Prostate gland (tissue), 2 donors: ENCODE data around the gene OTULINL. TPM values are rescaled to one million over a fixed set of nuclear protein-coding genes. Genes with fewer than 3 reads are reported as not detected.

Experiments
- DNase-seq: peaks from one replicate; pipeline ENCODE4 v3.0.0-alpha.2; 2019; ENCODE audit warnings: low spot score
- H3K27ac ChIP-seq, 2 donors: fragments of 200-600 bp; sonication (generic); 2 replicates each; pipeline ENCODE4 v1.5.1; 2017 to 2019
- H3K27me3 ChIP-seq: fragments of 200-600 bp; sonication (generic); replicated peaks from 2 replicates; pipeline ENCODE4 v1.5.1; 2019; ENCODE audit not compliant: insufficient read depth
- H3K36me3 ChIP-seq, 2 donors: fragments of 200-600 bp; sonication (generic); 1 replicate in 1 of 2; 2 replicates in 1 of 2; pipeline versions ENCODE4 v1.5.1 to v1.8.1; 2017 to 2019
- H3K4me1 ChIP-seq: fragments of 200-600 bp; sonication (generic); replicated peaks from 2 replicates; pipeline ENCODE4 v1.5.1; 2019
- H3K4me3 ChIP-seq, 2 donors: fragments of 200-600 bp; sonication (generic); 2 replicates each; pipeline ENCODE4 v1.5.1; 2017 to 2019
- H3K9me3 ChIP-seq: fragments of 200-600 bp; sonication (generic); 2 replicates; pipeline ENCODE4 v1.5.1; 2017
- POLR2A ChIP-seq: fragments of 450-650 bp; IDR thresholded peaks from one replicate; pipeline ENCODE4 v1.6.1; 2016; ENCODE audit warnings: antibody characterized with exemption, mild to moderate bottlenecking
- POLR2AphosphoS5 ChIP-seq: sonication (generic); formaldehyde crosslinking; IDR thresholded peaks from one replicate; pipeline ENCODE4 v1.6.1; 2017; ENCODE audit warnings: antibody characterized with exemption
- WGBS: methylation state at CpG from one replicate; pipeline ENCODE4 v1.1.5; 2018; 5-methylcytosine and 5-hydroxymethylcytosine counted together
- intact Hi-C: fragments of 100-400 bp; cut with DNase I; formaldehyde crosslinking; loops from one replicate; pipeline ENCODE4 v1.14.2; 2022
- total RNA-seq, 2 donors: library from RNA; depleted of rRNA; stranded (reverse); fragments of >200 nt; gene quantifications; one replicate each; pipeline ENCODE4 v1.1.0, GENCODE V29; 2016
- TF ChIP-seq, protein P1 (sequence below), 4 experiments: fragments of 200-600 bp in 2 of 4; fragments of 450-650 bp in 2 of 4; sonication (generic) in 2 of 4; IDR thresholded peaks; 1 replicate in 3 of 4; 2 replicates in 1 of 4; pipeline ENCODE4 v1.5.1; 2016 to 2019; ENCODE audit warnings: antibody characterized with exemption in 4 of 4, mild to moderate bottlenecking in 2 of 4, moderate library complexity in 2 of 4

Gene OTULINL
- total RNA-seq, 2 donors from 2014 or later = 12.4 to 20.6 TPM

DNA sequence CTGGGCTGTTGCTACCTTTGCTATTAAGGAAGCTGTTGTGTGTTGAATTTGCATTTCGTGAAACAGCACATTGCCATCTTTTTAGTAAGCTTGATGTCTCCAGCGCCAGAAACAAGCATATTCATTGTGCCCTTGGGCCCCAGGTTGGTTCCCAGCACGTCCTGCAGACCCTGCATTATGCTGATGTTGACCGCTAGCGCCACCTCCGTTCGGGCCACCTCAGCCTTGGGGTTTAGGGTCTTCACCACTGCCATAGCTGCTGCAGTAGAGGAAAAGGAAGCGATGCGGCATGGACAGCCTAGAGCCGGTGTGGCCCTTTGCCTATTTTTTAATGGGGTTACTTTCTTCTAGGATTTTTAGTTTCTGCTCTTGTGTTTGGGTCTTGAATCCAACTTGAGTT lies 59.2 kb downstream of the OTULINL start:
- no peak overlapping the region for H3K4me3 ChIP-seq
- no peaks in the 10 kb centered on the region for H3K9me3 ChIP-seq
- WGBS = 78% methylated on average over 10 of the region's 10 CpGs
- intact Hi-C loops = loop anchor here (10.0 kb wide), 2 partner anchors 126 to 276 kb away; no protein-coding TSS in a partner anchor
- no peaks in the 10 kb centered on the region for H3K27me3 ChIP-seq
- no peak overlapping the region for H3K27ac ChIP-seq
- TF ChIP-seq POLR2AphosphoS5 (no peak), POLR2A (no peak)
- TF ChIP-seq, protein P1, sequence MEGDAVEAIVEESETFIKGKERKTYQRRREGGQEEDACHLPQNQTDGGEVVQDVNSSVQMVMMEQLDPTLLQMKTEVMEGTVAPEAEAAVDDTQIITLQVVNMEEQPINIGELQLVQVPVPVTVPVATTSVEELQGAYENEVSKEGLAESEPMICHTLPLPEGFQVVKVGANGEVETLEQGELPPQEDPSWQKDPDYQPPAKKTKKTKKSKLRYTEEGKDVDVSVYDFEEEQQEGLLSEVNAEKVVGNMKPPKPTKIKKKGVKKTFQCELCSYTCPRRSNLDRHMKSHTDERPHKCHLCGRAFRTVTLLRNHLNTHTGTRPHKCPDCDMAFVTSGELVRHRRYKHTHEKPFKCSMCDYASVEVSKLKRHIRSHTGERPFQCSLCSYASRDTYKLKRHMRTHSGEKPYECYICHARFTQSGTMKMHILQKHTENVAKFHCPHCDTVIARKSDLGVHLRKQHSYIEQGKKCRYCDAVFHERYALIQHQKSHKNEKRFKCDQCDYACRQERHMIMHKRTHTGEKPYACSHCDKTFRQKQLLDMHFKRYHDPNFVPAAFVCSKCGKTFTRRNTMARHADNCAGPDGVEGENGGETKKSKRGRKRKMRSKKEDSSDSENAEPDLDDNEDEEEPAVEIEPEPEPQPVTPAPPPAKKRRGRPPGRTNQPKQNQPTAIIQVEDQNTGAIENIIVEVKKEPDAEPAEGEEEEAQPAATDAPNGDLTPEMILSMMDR (IDR thresholded peaks at IDR 0.05) = no peak
- H3K4me1 ChIP-seq = no peaks in the 10 kb centered on the region
- DNase-seq = no peak
- H3K36me3 ChIP-seq = no peaks in the 10 kb centered on the region

DNA sequence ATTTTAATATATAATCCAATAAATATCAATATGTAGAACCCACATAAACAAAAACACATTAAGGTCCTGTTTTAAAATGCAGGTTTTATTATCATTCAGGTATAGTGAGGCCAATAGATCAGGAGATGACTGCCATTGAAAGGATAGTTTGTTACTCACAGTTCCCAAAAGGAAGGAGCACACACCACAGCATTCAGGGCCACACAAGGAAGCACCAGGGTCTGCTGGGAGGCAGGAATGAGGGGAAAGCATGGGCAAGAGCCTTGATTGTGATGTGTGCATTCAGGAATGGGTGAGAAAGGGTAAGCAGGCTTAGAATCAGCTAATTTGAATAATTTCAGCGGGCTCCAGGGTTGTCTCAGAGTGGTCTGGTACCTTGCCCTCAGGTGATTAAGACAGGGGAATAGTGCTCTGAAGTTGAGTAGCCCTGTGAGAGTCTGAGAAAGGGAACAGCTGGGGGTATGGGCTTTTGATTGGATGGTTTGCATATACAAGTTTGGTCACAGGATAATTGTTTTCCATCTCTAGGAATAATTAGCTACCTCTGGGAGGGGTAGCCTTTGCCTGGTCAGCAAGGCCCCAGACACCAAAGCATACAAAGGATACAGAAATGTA lies 63.1 kb downstream of the OTULINL start:
- TF ChIP-seq POLR2AphosphoS5 (no peak), POLR2A (no peak)
- TF ChIP-seq, protein P1 (IDR thresholded peaks at IDR 0.05) = no peak
- Histone ChIP-seq H3K27me3 (no peaks in the 10 kb centered on the region), H3K4me3 (no peak overlapping the region), H3K4me1 (no peaks in the 10 kb centered on the region), H3K27ac (no peak overlapping the region), H3K36me3 (no peaks in the 10 kb centered on the region), H3K9me3 (no peaks in the 10 kb centered on the region)
- intact Hi-C loops = loop anchor here (10.0 kb wide), 2 partner anchors 130 to 280 kb away; no protein-coding TSS in a partner anchor
- 77% methylated on average over 1 of the region's 1 CpG for WGBS
- no peak for DNase-seq

DNA sequence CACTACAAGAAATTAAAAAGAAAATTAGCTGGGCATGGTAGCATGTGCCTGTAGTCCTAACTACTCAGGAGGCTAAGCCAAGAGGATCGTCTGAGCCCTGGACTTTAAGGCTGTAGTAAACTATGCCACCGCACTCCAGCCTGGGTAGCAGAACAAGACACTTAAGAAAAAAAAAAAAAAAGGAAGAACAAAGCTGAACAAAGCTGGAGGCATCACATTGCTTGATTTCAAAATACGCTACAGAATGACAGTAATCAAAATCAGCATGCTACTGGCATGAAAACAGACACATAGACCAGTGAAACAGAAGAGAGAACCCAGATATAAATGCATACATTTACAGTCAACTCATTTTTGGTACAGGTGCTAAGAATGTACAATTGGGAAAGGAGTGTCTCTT lies 68.5 kb downstream of the OTULINL start:
- intact Hi-C loops = no loop called here
- H3K4me3 ChIP-seq = no peak overlapping the region
- H3K36me3 ChIP-seq = no peaks in the 10 kb centered on the region
- TF ChIP-seq POLR2A = no peak
- TF ChIP-seq POLR2AphosphoS5 = no peak
- TF ChIP-seq, protein P1 (IDR thresholded peaks at IDR 0.05) = no peak
- DNase-seq = no peak
- no peaks in the 10 kb centered on the region for H3K4me1 ChIP-seq
- H3K27ac ChIP-seq = no peak overlapping the region
- H3K27me3 ChIP-seq = no peaks in the 10 kb centered on the region
- no peaks in the 10 kb centered on the region for H3K9me3 ChIP-seq
- WGBS = 85% methylated on average over 3 of the region's 3 CpGs

DNA sequence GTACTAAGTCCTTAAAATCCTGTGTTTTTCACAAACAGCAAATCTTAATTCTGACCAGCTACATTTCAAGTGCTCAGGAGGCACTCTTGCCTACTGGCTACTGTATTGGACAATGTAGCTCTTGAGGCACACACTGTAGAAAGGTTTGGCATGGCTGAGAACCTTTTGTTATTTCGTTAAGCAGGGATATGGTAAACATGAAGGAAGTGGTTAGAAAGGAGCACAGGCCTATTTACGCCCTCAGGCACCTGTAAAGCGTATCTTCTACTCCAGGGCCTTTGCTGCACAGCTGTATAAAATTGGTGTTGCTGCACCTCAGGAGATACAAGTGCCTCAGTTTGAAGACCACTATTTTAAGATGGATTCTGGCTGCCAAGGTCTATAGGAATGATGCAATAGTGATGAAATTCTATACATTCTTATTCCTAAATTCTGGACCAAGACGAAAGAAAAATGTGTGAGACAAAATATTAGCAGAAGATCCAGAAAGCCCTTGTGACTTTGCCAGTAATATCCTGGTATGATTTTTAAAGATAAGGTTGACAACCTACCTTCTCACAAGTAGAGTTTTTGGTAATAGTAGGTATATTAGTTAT lies 73.7 kb downstream of the OTULINL start:
- no peak overlapping the region for H3K27ac ChIP-seq

More for the DNA sequence above, 73.7 kb downstream of the OTULINL start:
- DNase-seq = no peak
- H3K27me3 ChIP-seq = no peaks in the 10 kb centered on the region
- 54% methylated on average over 4 of the region's 4 CpGs for WGBS
- no peak for TF ChIP-seq POLR2A
- no peak for TF ChIP-seq POLR2AphosphoS5
- TF ChIP-seq, protein P1 (IDR thresholded peaks at IDR 0.05) = no peak
- no peaks in the 10 kb centered on the region for H3K9me3 ChIP-seq
- no peaks in the 10 kb centered on the region for H3K4me1 ChIP-seq
- H3K4me3 ChIP-seq = no peak overlapping the region
- intact Hi-C loops = no loop called here
- H3K36me3 ChIP-seq = no peaks in the 10 kb centered on the region
